ENCODE data around the gene PGBD5. TPM values are rescaled to one million over a fixed set of nuclear protein-coding genes. Genes with fewer than 3 reads are reported as not detected.

The PGBD5 gene
- total RNA-seq, 4 donors from 2014 or later, result 0.79 to 2.6 (median 1.1) TPM

- TF ChIP-seq CTCF (IDR thresholded peaks at IDR 0.05) (no peak), POLR2AphosphoS5 (IDR thresholded peaks at IDR 0.05) (no peak), POLR2A (IDR thresholded peaks at IDR 0.05) (no peak)
Measured at GRCh38 chr1:230381049-230381467, 45.1 kb downstream of the PGBD5 start.

GRCh38 chr1:230379928-230380327 lies 46.2 kb downstream of the PGBD5 start:
- no peak for TF ChIP-seq CTCF (IDR thresholded peaks at IDR 0.05)
- no peak for TF ChIP-seq POLR2AphosphoS5 (IDR thresholded peaks at IDR 0.05)
- TF ChIP-seq POLR2A (IDR thresholded peaks at IDR 0.05), result no peak
- no peak for TF ChIP-seq EP300 (IDR thresholded peaks at IDR 0.05; ENCODE audit: low read depth)
- no peak for DNase-seq
- H3K27me3 ChIP-seq, result no peaks in the 10 kb centered on the region
- in situ Hi-C loops (cut with MboI; ENCODE audit: low pct_ligation_motif_present in 1 of 4, low pct_unique_long_range_greater_than_20kb in 1 of 4, low sequenced_read_pairs in 3 of 4) (no loop called here), intact Hi-C loops (cut with DNase I; ENCODE audit: low total_unique reads) (no loop called here)
- 79% methylated on average over 1 of the region's 1 CpG; no CpG with 5 or more reads in 1 of the 2 donors for WGBS, 2 donors (ENCODE audit: low coverage in 1 of 2)
- H3K4me1 ChIP-seq, result no peaks in the 10 kb centered on the region
- no peaks in the 10 kb centered on the region for H3K36me3 ChIP-seq
- peaks cover 0 to 12% of the 10 kb centered on the region in 2 donors for H3K9me3 ChIP-seq
- H3K27ac ChIP-seq, result no peak overlapping the region
- no peak overlapping the region for H3K4me3 ChIP-seq

More at GRCh38 chr1:230381049-230381467, 45.1 kb downstream of the PGBD5 start:
- no peaks in the 10 kb centered on the region for H3K27me3 ChIP-seq
- WGBS, 2 donors (ENCODE audit: low coverage in 1 of 2), result 53% methylated on average over 5 of the region's 5 CpGs; no CpG with 5 or more reads in 1 of the 2 donors
- no peak overlapping the region for H3K27ac ChIP-seq
- no peaks in the 10 kb centered on the region for H3K36me3 ChIP-seq
- H3K4me1 ChIP-seq, result no peaks in the 10 kb centered on the region
- H3K9me3 ChIP-seq, result peaks cover 0 to 12% of the 10 kb centered on the region in 2 donors
- peak; percentile 16 for DNase-seq
- intact Hi-C loops (cut with DNase I; ENCODE audit: low total_unique reads), result no loop called here
- H3K4me3 ChIP-seq, result no peak overlapping the region
- in situ Hi-C loops (cut with MboI; ENCODE audit: low pct_ligation_motif_present in 1 of 4, low pct_unique_long_range_greater_than_20kb in 1 of 4, low sequenced_read_pairs in 3 of 4), result no loop called here

- TF ChIP-seq EP300 (IDR thresholded peaks at IDR 0.05; ENCODE audit: low read depth) (no peak), POLR2A (IDR thresholded peaks at IDR 0.05) (no peak), CTCF (IDR thresholded peaks at IDR 0.05) (no peak), POLR2AphosphoS5 (IDR thresholded peaks at IDR 0.05) (no peak)
- WGBS, 2 donors (ENCODE audit: low coverage in 1 of 2), result 91 to 96% methylated on average over 3 of the region's 3 CpGs
Measured at GRCh38 chr1:230379462-230379861, 46.7 kb downstream of the PGBD5 start.

GRCh38 chr1:230377851-230378250 lies 48.3 kb downstream of the PGBD5 start:
- H3K9me3 ChIP-seq, result peaks cover 0 to 12% of the 10 kb centered on the region in 2 donors
- TF ChIP-seq POLR2AphosphoS5 (IDR thresholded peaks at IDR 0.05), result no peak
- TF ChIP-seq CTCF (IDR thresholded peaks at IDR 0.05), result no peak
- TF ChIP-seq POLR2A (IDR thresholded peaks at IDR 0.05), result no peak
- TF ChIP-seq EP300 (IDR thresholded peaks at IDR 0.05; ENCODE audit: low read depth), result no peak
- H3K27me3 ChIP-seq, result no peaks in the 10 kb centered on the region
- no peaks in the 10 kb centered on the region for H3K4me1 ChIP-seq
- in situ Hi-C loops (cut with MboI; ENCODE audit: low pct_ligation_motif_present in 1 of 4, low pct_unique_long_range_greater_than_20kb in 1 of 4, low sequenced_read_pairs in 3 of 4) (no loop called here), intact Hi-C loops (cut with DNase I; ENCODE audit: low total_unique reads) (no loop called here)
- H3K27ac ChIP-seq, result no peak overlapping the region
- no peaks in the 10 kb centered on the region for H3K36me3 ChIP-seq
- WGBS, 2 donors (ENCODE audit: low coverage in 1 of 2), result 60 to 86% methylated on average over 1 to 2 of the region's 2 CpGs
- DNase-seq, result no peak
- H3K4me3 ChIP-seq, result no peak overlapping the region

More at GRCh38 chr1:230379462-230379861, 46.7 kb downstream of the PGBD5 start:
- intact Hi-C loops (cut with DNase I; ENCODE audit: low total_unique reads), result no loop called here
- Histone ChIP-seq H3K27ac (no peak overlapping the region), H3K4me1 (no peaks in the 10 kb centered on the region), H3K27me3 (no peaks in the 10 kb centered on the region), H3K9me3 (peaks cover 0 to 12% of the 10 kb centered on the region in 2 donors), H3K4me3 (no peak overlapping the region), H3K36me3 (no peaks in the 10 kb centered on the region)
- no peak for DNase-seq
- in situ Hi-C loops (cut with MboI; ENCODE audit: low pct_ligation_motif_present in 1 of 4, low pct_unique_long_range_greater_than_20kb in 1 of 4, low sequenced_read_pairs in 3 of 4), result no loop called here

Measured in transverse colon (tissue), 4 donors.